Measurements from ENCODE around the gene KRT8. TPM values are rescaled to one million over a fixed set of nuclear protein-coding genes. Genes with fewer than 3 reads are reported as not detected.

The KRT8 gene
- polyA plus RNA-seq, 1 of the 3 experiments (the other 2 are of a cell fraction) = 49.4 TPM

DNA sequence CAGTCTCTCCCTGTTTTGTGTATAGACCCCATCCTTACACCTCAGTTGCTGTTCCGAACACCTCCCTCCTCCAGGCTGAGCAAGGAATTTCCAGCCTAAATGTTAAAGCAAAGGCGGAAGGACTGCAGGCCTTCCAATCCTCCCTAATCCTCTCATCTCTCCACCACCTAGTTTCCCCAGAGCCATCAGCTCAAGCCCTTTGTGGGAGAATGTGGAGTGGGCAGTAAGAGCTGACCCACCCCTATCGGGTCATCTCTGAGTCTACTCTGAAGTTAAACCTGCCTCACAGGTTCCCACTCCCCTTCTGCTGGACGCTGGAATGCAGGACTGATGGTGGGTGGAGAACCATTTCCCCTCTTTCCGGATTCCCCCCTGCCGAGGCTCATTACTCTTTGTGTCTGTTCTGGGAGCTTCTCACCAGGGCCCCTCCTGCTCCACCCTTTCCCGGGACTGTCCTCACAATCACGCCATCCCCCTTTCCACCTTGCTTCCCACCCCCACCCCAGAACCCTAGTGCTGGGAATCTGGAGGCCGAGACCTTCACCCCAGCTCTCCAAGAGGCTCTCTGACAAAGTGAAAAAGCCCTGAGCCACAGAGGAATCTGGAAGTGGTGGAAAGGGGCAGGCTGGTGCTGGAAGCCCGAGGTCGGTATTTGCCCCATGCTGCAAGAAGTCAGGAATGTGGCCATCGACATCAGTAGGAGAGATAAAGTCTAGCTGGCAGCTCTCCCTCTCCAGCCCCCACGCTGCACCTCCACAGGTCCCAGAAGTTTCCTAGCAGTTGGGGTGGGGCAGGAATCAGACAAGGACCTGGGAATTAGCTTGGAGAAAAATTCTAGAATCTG is 40.7 kb upstream of the KRT8 start:
- H3K27ac ChIP-seq (ENCODE audit: low read depth in 2 of 2, low read length in 1 of 2) = peak overlapping the region; percentile 56 to 77; a peak in 3 of 4 replicates
- DNase-seq = no peak
- H4K20me1 ChIP-seq (ENCODE audit: insufficient read depth) = no peaks in the 10 kb centered on the region
- H3F3A ChIP-seq (replicated peaks; ENCODE audit: insufficient read depth) = peaks cover 20% of the 10 kb centered on the region
- no peak overlapping the region for H3K4me3 ChIP-seq (ENCODE audit: low read depth in 2 of 2, low read length in 1 of 2)
- H3K36me3 ChIP-seq (replicated peaks in 1 of 2; ENCODE audit: control insufficient read depth in 1 of 2, insufficient read depth in 2 of 2, low read length in 1 of 2) = peaks cover 0 to 5% of the 10 kb centered on the region in 2 experiments
- H3K9me3 ChIP-seq = no peaks in the 10 kb centered on the region
- H3K79me2 ChIP-seq (ENCODE audit: insufficient read depth) = peaks cover 45% of the 10 kb centered on the region
- TF ChIP-seq, protein P1, sequence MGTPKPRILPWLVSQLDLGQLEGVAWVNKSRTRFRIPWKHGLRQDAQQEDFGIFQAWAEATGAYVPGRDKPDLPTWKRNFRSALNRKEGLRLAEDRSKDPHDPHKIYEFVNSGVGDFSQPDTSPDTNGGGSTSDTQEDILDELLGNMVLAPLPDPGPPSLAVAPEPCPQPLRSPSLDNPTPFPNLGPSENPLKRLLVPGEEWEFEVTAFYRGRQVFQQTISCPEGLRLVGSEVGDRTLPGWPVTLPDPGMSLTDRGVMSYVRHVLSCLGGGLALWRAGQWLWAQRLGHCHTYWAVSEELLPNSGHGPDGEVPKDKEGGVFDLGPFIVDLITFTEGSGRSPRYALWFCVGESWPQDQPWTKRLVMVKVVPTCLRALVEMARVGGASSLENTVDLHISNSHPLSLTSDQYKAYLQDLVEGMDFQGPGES (IDR thresholded peaks at IDR 0.05; ENCODE audit: low read depth, low read length) = no peak
- peak; percentile 54 for TF ChIP-seq TCF12 (IDR thresholded peaks at IDR 0.05)
- TF ChIP-seq, protein P2, sequence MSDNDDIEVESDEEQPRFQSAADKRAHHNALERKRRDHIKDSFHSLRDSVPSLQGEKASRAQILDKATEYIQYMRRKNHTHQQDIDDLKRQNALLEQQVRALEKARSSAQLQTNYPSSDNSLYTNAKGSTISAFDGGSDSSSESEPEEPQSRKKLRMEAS (IDR thresholded peaks at IDR 0.05; ENCODE audit: low read depth) = peak; percentile 53; the same call in 1 of the 2 replicates
- peak; percentile 32; the same call in 1 of the 2 replicates for TF ChIP-seq JUND (IDR thresholded peaks at IDR 0.05)
- peak; percentile 64 for TF ChIP-seq NFIC (IDR thresholded peaks at IDR 0.05; ENCODE audit: borderline replicate concordance)
- TF ChIP-seq, protein P3, sequence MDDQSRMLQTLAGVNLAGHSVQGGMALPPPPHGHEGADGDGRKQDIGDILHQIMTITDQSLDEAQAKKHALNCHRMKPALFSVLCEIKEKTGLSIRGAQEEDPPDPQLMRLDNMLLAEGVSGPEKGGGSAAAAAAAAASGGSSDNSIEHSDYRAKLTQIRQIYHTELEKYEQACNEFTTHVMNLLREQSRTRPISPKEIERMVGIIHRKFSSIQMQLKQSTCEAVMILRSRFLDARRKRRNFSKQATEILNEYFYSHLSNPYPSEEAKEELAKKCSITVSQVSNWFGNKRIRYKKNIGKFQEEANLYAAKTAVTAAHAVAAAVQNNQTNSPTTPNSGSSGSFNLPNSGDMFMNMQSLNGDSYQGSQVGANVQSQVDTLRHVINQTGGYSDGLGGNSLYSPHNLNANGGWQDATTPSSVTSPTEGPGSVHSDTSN (IDR thresholded peaks at IDR 0.05) = peak; percentile 1; the same call in 1 of the 2 replicates
- TF ChIP-seq EP300 (IDR thresholded peaks at IDR 0.05; ENCODE audit: borderline replicate concordance in 1 of 2, low read depth in 1 of 2, low read length in 1 of 2) = peak in 1 of 2 experiments; percentile 30; a peak in 1 of 4 replicates
- no peak for TF ChIP-seq MXI1 (IDR thresholded peaks at IDR 0.05; ENCODE audit: low read depth, low read length)
- 0 out of 2 replicates have a peak, but pooled peaks have one; percentile 6 for TF ChIP-seq POLR2AphosphoS5 (IDR thresholded peaks at IDR 0.05; ENCODE audit: low read depth, low read length)
- TF ChIP-seq RXRA (IDR thresholded peaks at IDR 0.05; ENCODE audit: borderline replicate concordance, low read depth) = peak; percentile 51; the same call in 1 of the 2 replicates
- TF ChIP-seq, protein P4, sequence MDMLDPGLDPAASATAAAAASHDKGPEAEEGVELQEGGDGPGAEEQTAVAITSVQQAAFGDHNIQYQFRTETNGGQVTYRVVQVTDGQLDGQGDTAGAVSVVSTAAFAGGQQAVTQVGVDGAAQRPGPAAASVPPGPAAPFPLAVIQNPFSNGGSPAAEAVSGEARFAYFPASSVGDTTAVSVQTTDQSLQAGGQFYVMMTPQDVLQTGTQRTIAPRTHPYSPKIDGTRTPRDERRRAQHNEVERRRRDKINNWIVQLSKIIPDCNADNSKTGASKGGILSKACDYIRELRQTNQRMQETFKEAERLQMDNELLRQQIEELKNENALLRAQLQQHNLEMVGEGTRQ (IDR thresholded peaks at IDR 0.05; ENCODE audit: borderline replicate concordance, low read depth, low read length) = no peak
- TF ChIP-seq, protein P5, sequence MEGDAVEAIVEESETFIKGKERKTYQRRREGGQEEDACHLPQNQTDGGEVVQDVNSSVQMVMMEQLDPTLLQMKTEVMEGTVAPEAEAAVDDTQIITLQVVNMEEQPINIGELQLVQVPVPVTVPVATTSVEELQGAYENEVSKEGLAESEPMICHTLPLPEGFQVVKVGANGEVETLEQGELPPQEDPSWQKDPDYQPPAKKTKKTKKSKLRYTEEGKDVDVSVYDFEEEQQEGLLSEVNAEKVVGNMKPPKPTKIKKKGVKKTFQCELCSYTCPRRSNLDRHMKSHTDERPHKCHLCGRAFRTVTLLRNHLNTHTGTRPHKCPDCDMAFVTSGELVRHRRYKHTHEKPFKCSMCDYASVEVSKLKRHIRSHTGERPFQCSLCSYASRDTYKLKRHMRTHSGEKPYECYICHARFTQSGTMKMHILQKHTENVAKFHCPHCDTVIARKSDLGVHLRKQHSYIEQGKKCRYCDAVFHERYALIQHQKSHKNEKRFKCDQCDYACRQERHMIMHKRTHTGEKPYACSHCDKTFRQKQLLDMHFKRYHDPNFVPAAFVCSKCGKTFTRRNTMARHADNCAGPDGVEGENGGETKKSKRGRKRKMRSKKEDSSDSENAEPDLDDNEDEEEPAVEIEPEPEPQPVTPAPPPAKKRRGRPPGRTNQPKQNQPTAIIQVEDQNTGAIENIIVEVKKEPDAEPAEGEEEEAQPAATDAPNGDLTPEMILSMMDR (IDR thresholded peaks at IDR 0.05) = no peak
- no peaks in the 10 kb centered on the region for H3K9me2 ChIP-seq
- H2AFZ ChIP-seq (ENCODE audit: low read depth) = peak overlapping the region; percentile 50; the same call in 1 of the 2 replicates
- WGBS (ENCODE audit: low lambda C conversion rate) = 33% methylated on average over 13 of the region's 13 CpGs
- H3K27me3 ChIP-seq (ENCODE audit: insufficient read depth) = no peaks in the 10 kb centered on the region
- H3K9ac ChIP-seq = peak overlapping the region; percentile 61
- H3K4me2 ChIP-seq = peak overlapping the region; percentile 76
- peaks cover 0 to 41% of the 10 kb centered on the region in 2 experiments; a peak in 2 of 4 replicates for H3K4me1 ChIP-seq (ENCODE audit: control insufficient read depth in 1 of 2, insufficient read depth in 2 of 2, low read depth in 1 of 2, low read length in 1 of 2)
- POLR2A ChIA-PET = interaction anchor here (0.8 kb wide), 1 partner anchor 10 kb away, joined by 3 read pairs; no protein-coding TSS in a partner anchor
- CTCF ChIA-PET = interaction anchor here (0.7 to 5.4 kb wide), 4 partner anchors 27 to 61 kb away, joined by 3 to 31 read pairs (median 6); no protein-coding TSS in a partner anchor

Measured in SK-N-SH (cell line).